Heart right ventricle (tissue), 16 donors: Measurements from ENCODE around the gene JAKMIP3. TPM values are rescaled to one million over a fixed set of nuclear protein-coding genes. Genes with fewer than 3 reads are reported as not detected.

Source experiments
- ATAC-seq, 8 donors: fragments of 200-7000 bp; cut with Tn5 transposase; one replicate each; pipeline ENCODE4 v1.9.1; 2020; ENCODE audit warnings: mild to moderate bottlenecking in 8 of 8, moderate library complexity in 8 of 8, moderate number of reproducible peaks in 1 of 8
- DNase-seq, 2 donors: peaks; one replicate each; pipeline ENCODE4 v3.0.0-alpha.2; 2020
- H3K27ac ChIP-seq, 10 donors: fragments of 200-600 bp; sonication (generic) in 2 of 10; one replicate each; pipeline versions ENCODE4 v1.5.0 to v1.8.0; 2020 to 2022; ENCODE audit warnings: mild to moderate bottlenecking in 3 of 10
- H3K27me3 ChIP-seq, 7 donors: fragments of 200-600 bp; one replicate each; pipeline ENCODE4 v1.8.0; 2021 to 2022; ENCODE audit warnings: mild to moderate bottlenecking in 2 of 7
- H3K36me3 ChIP-seq, 9 donors: fragments of 200-600 bp; sonication (generic) in 1 of 9; one replicate each; pipeline versions ENCODE4 v1.5.0 to v1.8.0; 2020 to 2022; ENCODE audit warnings: mild to moderate bottlenecking in 2 of 9
- H3K4me1 ChIP-seq, 9 donors: fragments of 200-600 bp; sonication (generic) in 1 of 9; one replicate each; pipeline versions ENCODE4 v1.5.0 to v1.8.0; 2020 to 2022; ENCODE audit warnings: mild to moderate bottlenecking in 4 of 9
- H3K4me3 ChIP-seq, 10 donors: fragments of 200-600 bp; sonication (generic) in 2 of 10; one replicate each; pipeline versions ENCODE4 v1.5.0 to v1.8.0; 2020 to 2022; ENCODE audit warnings: mild to moderate bottlenecking in 7 of 10, moderate library complexity in 2 of 10
- H3K9me3 ChIP-seq, 11 donors: fragments of 200-600 bp in 10 of 11; sonication (generic) in 2 of 11; one replicate each; pipeline versions ENCODE4 v1.5.0 to v1.8.0; 2013 to 2022; ENCODE audit warnings: mild to moderate bottlenecking in 2 of 11, control low read depth in 1 of 11, moderate library complexity in 1 of 11
- WGBS, 2 donors: extraction: QIAGEN DNeasy Blood & Tissue Kit; methylation state at CpG; one replicate each; pipeline ENCODE4 v1.1.7; 2013; ENCODE audit warnings: inconsistent platforms in 1 of 2; 5-methylcytosine and 5-hydroxymethylcytosine counted together
- intact Hi-C, 10 donors: fragments of 100-400 bp; cut with DNase I; formaldehyde crosslinking; loops; one replicate each; pipeline versions ENCODE4 v1.11.1 to v1.14.2; 2022
- polyA plus RNA-seq, 2 donors: library from polyadenylated mRNA; stranded (reverse); fragments of 200-250 nt; gene quantifications; one replicate each; pipeline ENCODE4 v1.2.3, GENCODE V29; 2013
- total RNA-seq, 10 donors: library from RNA; stranded (reverse); fragmentation: NEBNext Ultra II Directional in 3 of 10; extraction: Animal tissue kit (Norgen Biotek cat#: 25700) in 3 of 10; gene quantifications; one replicate each; pipeline versions ENCODE4 v1.2.1 to v1.2.4, GENCODE V29; 2021 to 2023
- TF ChIP-seq, protein P1 (sequence below), 9 donors: fragments of 200-600 bp; sonication (generic) in 2 of 9; IDR thresholded peaks; one replicate each; pipeline versions ENCODE4 v1.5.0 to v1.8.0; 2021 to 2022; ENCODE audit warnings: antibody characterized with exemption in 9 of 9, mild to moderate bottlenecking in 5 of 9, moderate library complexity in 1 of 9
- donor health status: Arrhythmogenic right ventricular cardiomyopathy.
- donor health status: ischemic (EF 13 %, LVEDD 7.1; RV severe dilation, severe dysfunction).
- donor health status: healthy with polysubstance abuse.
- donor health status: DM: no; HTN: yes; CAD: no.
- donor health status: DM: no; HTN: no; CAD: no.
- donor health status: ischemic (EF 25% LVEDD 6.9; RV normal size, moderate dysfunction).
- donor health status: ischemic (EF 25% LVEDD 5.7; RV mildly dilated, moderate dysfunction).
- donor health status: healthy.
- donor health status: DM: yes; HTN: yes; CAD: no.
- donor health status: Ischemic cardiomyopathy.
- donor health status: ischemic (EF 35%, LVEDD 5.7; RV mildly dilated, moderate dysfunction).
- donor health status: nonischemic (EF 11% LVEDD 7.7; RV severe dilation, severe dysfunction).
- donor health status: DM: yes; HTN: yes; CAD: no.
- donor health status: PGD.
- donor health status: ischemic (EF 29% LVEDD 5.4; RV normal size, mild dysfunction).
- donor health status: nonischemic (EF 23%, LVEDD 6.1; RV moderate dilation, normal function).

JAKMIP3 gene
- total and polyA plus RNA-seq, 12 donors = 0.04 to 2.7 (median 1.8) TPM

DNA sequence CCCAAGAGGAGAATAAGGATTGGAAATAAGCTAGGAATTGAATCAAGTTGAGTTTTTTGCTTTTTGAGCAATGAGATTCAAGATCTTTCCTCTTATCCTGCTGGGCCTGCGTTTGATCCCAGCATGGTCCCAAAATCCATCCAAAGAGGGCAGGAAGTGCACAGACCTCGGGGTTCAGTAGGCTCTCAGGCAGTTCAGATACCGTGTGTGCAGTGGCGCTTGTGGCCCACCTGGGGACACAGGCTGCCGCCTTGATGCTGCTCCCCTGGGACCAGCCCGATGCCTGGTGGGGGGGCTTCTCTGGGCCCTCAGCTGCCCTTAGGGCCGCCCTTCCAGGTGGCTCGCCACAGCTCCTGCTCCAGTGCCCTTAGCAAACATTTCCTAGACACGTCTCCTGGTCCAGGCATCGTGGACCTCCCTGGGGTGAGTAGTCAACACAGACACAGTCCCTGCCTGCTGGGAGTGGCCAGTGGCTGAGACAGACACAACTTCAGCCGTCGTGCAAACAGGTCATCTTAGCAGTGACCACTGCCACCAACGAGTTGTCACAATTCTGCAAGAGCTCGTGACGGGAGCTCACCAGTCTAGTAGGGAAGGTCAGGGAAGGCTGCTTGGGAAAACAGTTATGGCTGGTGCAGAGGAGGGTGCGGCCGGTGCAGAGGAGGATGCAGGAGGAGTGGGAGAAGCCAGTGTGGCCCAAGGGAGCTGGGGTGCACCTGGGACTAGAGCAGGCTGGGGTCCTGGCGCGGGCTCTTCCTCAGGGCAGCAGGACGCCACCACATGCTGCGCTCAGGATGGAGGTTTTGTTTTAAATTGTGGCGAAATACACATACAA is 21.7 kb upstream of the JAKMIP3 start:
- H3K4me3 ChIP-seq = no peak overlapping the region
- H3K27ac ChIP-seq = no peak overlapping the region
- DNase-seq (no peak), ATAC-seq (no peak)
- 60 to 61% methylated on average over 22 of the region's 22 CpGs for WGBS, 2 donors
- H3K4me1 ChIP-seq = no peaks in the 10 kb centered on the region
- H3K36me3 ChIP-seq = no peaks in the 10 kb centered on the region
- intact Hi-C loops = loop anchor here in 1 of 10 donors (5.0 kb wide), 1 partner anchor 93 kb away; no protein-coding TSS in a partner anchor
- no peaks in the 10 kb centered on the region for H3K9me3 ChIP-seq
- TF ChIP-seq, protein P1, sequence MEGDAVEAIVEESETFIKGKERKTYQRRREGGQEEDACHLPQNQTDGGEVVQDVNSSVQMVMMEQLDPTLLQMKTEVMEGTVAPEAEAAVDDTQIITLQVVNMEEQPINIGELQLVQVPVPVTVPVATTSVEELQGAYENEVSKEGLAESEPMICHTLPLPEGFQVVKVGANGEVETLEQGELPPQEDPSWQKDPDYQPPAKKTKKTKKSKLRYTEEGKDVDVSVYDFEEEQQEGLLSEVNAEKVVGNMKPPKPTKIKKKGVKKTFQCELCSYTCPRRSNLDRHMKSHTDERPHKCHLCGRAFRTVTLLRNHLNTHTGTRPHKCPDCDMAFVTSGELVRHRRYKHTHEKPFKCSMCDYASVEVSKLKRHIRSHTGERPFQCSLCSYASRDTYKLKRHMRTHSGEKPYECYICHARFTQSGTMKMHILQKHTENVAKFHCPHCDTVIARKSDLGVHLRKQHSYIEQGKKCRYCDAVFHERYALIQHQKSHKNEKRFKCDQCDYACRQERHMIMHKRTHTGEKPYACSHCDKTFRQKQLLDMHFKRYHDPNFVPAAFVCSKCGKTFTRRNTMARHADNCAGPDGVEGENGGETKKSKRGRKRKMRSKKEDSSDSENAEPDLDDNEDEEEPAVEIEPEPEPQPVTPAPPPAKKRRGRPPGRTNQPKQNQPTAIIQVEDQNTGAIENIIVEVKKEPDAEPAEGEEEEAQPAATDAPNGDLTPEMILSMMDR (IDR thresholded peaks at IDR 0.05) = no peak
- H3K27me3 ChIP-seq = peaks cover 0 to 23% (median 18%) of the 10 kb centered on the region in 7 donors

DNA sequence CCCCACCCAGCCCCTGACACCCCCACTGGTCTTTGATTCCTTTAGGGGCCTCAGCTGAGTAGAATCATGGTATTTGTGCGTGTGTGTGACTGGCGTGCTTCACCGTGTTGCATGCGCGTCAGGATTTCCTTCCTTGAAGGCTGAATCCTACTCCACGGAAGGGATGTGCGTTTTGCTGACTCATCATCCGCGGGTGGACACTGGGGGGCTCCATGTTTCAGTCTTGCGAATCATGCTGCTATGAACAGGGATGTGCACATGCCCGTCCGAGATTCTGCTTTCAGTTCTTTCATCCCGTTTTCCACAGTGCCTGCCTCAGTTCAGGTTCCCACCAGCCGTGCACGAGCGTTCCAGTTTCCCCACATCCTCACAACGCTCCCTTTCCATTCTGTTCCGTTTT is 20.9 kb upstream of the JAKMIP3 start:
- peaks cover 0 to 23% (median 18%) of the 10 kb centered on the region in 7 donors for H3K27me3 ChIP-seq
- H3K9me3 ChIP-seq = no peaks in the 10 kb centered on the region
- intact Hi-C loops = loop anchor here in 1 of 10 donors (5.0 kb wide), 1 partner anchor 92 kb away; no protein-coding TSS in a partner anchor
- TF ChIP-seq, protein P1 (IDR thresholded peaks at IDR 0.05) = no peak
- ATAC-seq (no peak), DNase-seq (no peak)
- no peak overlapping the region for H3K27ac ChIP-seq
- H3K36me3 ChIP-seq = no peaks in the 10 kb centered on the region
- 83 to 86% methylated on average over 18 of the region's 18 CpGs for WGBS, 2 donors
- no peak overlapping the region for H3K4me3 ChIP-seq
- H3K4me1 ChIP-seq = no peaks in the 10 kb centered on the region

DNA sequence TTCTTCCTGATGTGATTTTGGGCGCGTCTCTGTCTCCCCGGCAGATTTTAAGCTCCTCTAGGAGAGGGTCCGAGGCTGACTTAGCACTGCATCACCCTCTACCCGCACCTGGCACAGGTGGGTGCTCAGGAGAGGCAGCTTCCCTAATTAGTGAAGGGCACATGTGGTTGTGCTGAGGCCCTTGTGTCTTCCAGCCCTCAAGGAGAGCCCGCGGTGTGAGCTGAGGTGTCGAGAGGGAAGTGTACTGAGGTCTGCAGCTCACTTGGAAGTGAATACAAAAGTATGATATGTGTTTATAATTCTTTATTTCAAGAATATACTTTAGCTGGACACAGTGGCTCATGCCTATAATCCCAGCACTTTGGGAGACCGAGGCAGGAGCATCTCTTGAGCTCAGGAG is 20.4 kb upstream of the JAKMIP3 start:
- DNase-seq (no peak), ATAC-seq (no peak)
- TF ChIP-seq, protein P1 (IDR thresholded peaks at IDR 0.05) = no peak
- Histone ChIP-seq H3K36me3 (no peaks in the 10 kb centered on the region), H3K27me3 (peaks cover 0 to 23% (median 18%) of the 10 kb centered on the region in 7 donors), H3K4me1 (no peaks in the 10 kb centered on the region), H3K4me3 (no peak overlapping the region), H3K9me3 (no peaks in the 10 kb centered on the region), H3K27ac (no peak overlapping the region)
- intact Hi-C loops = no loop called here
- 88 to 91% methylated on average over 9 of the region's 9 CpGs for WGBS, 2 donors

DNA sequence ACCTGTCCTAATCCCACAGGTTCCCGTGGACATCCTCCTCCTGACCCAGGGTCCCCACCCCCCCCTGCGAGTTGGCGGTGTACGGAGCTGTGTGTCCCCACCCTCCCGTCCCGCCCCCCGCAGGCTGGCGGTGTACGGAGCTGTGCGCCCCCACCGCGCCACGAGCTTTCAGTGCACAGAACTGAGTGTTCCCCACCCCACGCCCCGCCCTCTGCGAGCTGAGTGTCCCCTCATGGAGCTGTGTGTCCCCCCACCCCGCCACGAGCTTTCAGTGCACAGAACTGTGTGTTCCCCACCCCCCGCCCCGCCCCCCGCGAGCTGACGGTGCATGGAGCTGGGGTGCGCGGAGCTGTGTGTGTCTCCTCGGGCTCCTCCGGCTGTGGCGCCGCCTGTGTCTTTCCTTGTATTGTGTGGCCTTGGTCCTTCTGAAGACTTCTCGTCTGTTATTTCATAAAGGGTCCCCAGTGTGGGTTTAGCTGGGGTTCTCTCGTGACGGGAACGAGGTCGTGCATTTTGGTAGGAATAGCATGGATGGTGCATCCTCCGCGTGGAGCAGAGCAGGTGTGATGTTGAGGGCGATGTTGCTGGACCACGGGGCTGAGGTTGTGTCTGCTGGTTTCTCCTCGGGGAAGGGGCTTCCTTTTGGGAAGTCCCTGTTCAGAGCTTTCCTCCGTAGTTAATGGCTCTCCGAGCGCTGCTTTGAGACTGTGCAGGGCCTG is 18.0 kb upstream of the JAKMIP3 start:
- no peak for DNase-seq
- 84 to 86% methylated on average over 39 to 42 of the region's 42 CpGs for WGBS, 2 donors
- peak in 1 of 8 donors; percentile 59 for ATAC-seq
- no peaks in the 10 kb centered on the region for H3K36me3 ChIP-seq
- H3K4me3 ChIP-seq = no peak overlapping the region
- H3K4me1 ChIP-seq = no peaks in the 10 kb centered on the region
- H3K9me3 ChIP-seq = peaks cover 0 to 16% (median 13%) of the 10 kb centered on the region in 11 donors
- intact Hi-C loops = no loop called here
- H3K27me3 ChIP-seq = peaks cover 0 to 20% (median 18%) of the 10 kb centered on the region in 7 donors
- no peak overlapping the region for H3K27ac ChIP-seq
- TF ChIP-seq, protein P1 (IDR thresholded peaks at IDR 0.05) = no peak
